HG03457 (cell line): ENCODE results near the gene MAN1A2.
"Not testable (repeated sequence)": the region's sequence is repeated elsewhere in the genome, so short reads cannot be mapped to it uniquely, and the experiment has no call there.

ENCODE experiments used
- ATAC-seq: cut with Tn5 transposase; IDR thresholded peaks from one replicate; pipeline ENCODE4 v1.9.1; 2021; ENCODE audit warnings: moderate number of reproducible peaks; ENCODE audit not compliant: unreplicated experiment

The MAN1A2 gene

GRCh38 chr1:117555806-117556205, 188.6 kb downstream of the MAN1A2 start:
- no peak for ATAC-seq

- ATAC-seq = no peak
These were observed 189.1 kb downstream of the MAN1A2 start for GRCh38 chr1:117556341-117556740.

- no peak for ATAC-seq
These were observed 189.7 kb downstream of the MAN1A2 start for GRCh38 chr1:117556976-117557375.

GRCh38 chr1:117558451-117558850, 191.2 kb downstream of the MAN1A2 start:
- not testable (repeated sequence) for ATAC-seq

GRCh38 chr1:117559139-117559538, 191.9 kb downstream of the MAN1A2 start:
- no peak for ATAC-seq

GRCh38 chr1:117559985-117560384, 192.7 kb downstream of the MAN1A2 start:
- no peak for ATAC-seq

GRCh38 chr1:117561071-117561470, 193.8 kb downstream of the MAN1A2 start:
- ATAC-seq = no peak

- ATAC-seq = no peak
These were observed 194.3 kb downstream of the MAN1A2 start for GRCh38 chr1:117561551-117561950.

- ATAC-seq = no peak
These were observed 195.6 kb downstream of the MAN1A2 start for GRCh38 chr1:117562581-117563491.

GRCh38 chr1:117563492-117563875, 196.2 kb downstream of the MAN1A2 start:
- ATAC-seq = no peak

GRCh38 chr1:117564227-117565075, 197.2 kb downstream of the MAN1A2 start:
- no peak for ATAC-seq

- ATAC-seq = no peak
These were observed 197.9 kb downstream of the MAN1A2 start for GRCh38 chr1:117565076-117565556.

- no peak for ATAC-seq
These were observed 198.7 kb downstream of the MAN1A2 start for GRCh38 chr1:117565745-117566455.

GRCh38 chr1:117566556-117566955, 199.3 kb downstream of the MAN1A2 start:
- no peak for ATAC-seq

GRCh38 chr1:117567435-117567834, 200.2 kb downstream of the MAN1A2 start:
- no peak for ATAC-seq

GRCh38 chr1:117567976-117568375, 200.7 kb downstream of the MAN1A2 start:
- no peak for ATAC-seq

GRCh38 chr1:117568999-117569398, 201.8 kb downstream of the MAN1A2 start:
- no peak for ATAC-seq

- ATAC-seq = no peak
These were observed 202.6 kb downstream of the MAN1A2 start for GRCh38 chr1:117569856-117570255.

- no peak for ATAC-seq
These were observed 203.8 kb downstream of the MAN1A2 start for GRCh38 chr1:117570988-117571409.

GRCh38 chr1:117571496-117571895, 204.2 kb downstream of the MAN1A2 start:
- ATAC-seq = no peak

GRCh38 chr1:117572546-117572945, 205.3 kb downstream of the MAN1A2 start:
- no peak for ATAC-seq
